ENCODE results near the gene FATE1. TPM values are rescaled to one million over a fixed set of nuclear protein-coding genes. Genes with fewer than 3 reads are reported as not detected.

The FATE1 gene
- total and polyA plus RNA-seq, 2 donors (not counting 1 experiment from before 2014, with no cell fraction given), result not detected

DNA sequence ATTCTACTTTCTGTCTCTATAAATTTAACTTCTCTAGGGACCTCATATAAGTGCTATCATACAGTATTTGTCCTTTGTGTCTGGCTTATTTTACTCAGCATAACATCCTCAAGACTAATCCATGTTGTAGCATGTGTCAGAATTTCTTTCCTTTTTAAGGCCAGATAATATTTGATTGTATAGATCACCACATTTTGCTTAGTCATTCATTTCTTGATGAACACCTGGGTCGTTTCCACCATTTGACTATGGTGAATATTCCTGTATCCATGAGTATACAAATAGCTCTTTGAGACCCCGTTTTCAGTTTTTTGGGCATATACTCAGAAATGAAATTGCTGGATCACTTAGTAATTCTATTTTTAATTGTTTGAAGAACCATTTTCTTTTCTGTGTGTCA is 30.7 kb downstream of the FATE1 start:
- Histone ChIP-seq H3K4me2 (ENCODE audit: extremely low read depth, insufficient read depth, low read length) (no peak overlapping the region), H3K4me3 (replicated peaks in 1 of 4; ENCODE audit: control extremely low read depth in 1 of 4, insufficient read depth in 1 of 4, low read depth in 3 of 4, low read length in 4 of 4) (no peak overlapping the region), H3K79me2 (ENCODE audit: control insufficient read depth, insufficient read depth, low read length) (no peaks in the 10 kb centered on the region), H3K27me3 (ENCODE audit: control insufficient read depth, insufficient read depth, low read length) (no peaks in the 10 kb centered on the region), H2AFZ (ENCODE audit: low read length) (no peak overlapping the region), H3K9me3 (ENCODE audit: control insufficient read depth, insufficient read depth, low read depth, low read length) (no peaks in the 10 kb centered on the region), H3K36me3 (ENCODE audit: control insufficient read depth, insufficient read depth, low read length) (no peaks in the 10 kb centered on the region), H3K4me1 (ENCODE audit: control insufficient read depth, extremely low read depth, insufficient read depth, low read length) (no peaks in the 10 kb centered on the region), H4K20me1 (ENCODE audit: control insufficient read depth, extremely low read depth, insufficient read depth, low read length) (no peaks in the 10 kb centered on the region), H3K27ac (ENCODE audit: insufficient read depth, low read length) (no peak overlapping the region), H3K9ac (ENCODE audit: insufficient read depth, low read length) (no peak overlapping the region)
- TF ChIP-seq EZH2 (IDR thresholded peaks at IDR 0.05; ENCODE audit: low read length, missing control alignments), result no peak
- TF ChIP-seq CTCF (conservative IDR thresholded peaks at IDR 0.05 in 1 of 2, IDR thresholded peaks at IDR 0.05 in 1 of 2; ENCODE audit: low read depth in 1 of 2, low read length in 2 of 2), result no peak
- no peak for DNase-seq (ENCODE audit: low read depth in 2 of 2)

DNA sequence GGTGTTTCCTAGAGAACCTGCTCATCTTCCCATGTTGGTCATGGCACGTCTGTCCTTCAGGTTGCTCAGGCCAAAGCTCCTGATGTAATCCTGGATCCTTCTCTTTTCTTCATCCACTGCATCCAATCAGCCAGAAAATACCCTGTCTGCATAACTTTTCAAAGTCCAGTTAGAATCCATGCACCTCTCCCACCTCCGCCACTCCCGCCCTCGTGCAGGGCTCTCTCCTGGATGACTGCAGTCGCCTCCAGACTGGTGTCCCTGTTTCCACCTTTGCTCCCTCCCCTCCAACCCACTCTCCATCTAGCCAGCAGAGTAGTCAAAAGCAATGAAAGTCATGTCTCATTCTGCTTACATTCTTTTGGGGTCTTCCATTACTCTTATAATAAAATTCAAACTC is 34.7 kb downstream of the FATE1 start:
- Histone ChIP-seq H3K36me3 (ENCODE audit: control insufficient read depth, insufficient read depth, low read length) (no peaks in the 10 kb centered on the region), H3K4me2 (ENCODE audit: extremely low read depth, insufficient read depth, low read length) (no peak overlapping the region), H3K27ac (ENCODE audit: insufficient read depth, low read length) (no peak overlapping the region), H3K9ac (ENCODE audit: insufficient read depth, low read length) (no peak overlapping the region), H3K79me2 (ENCODE audit: control insufficient read depth, insufficient read depth, low read length) (no peaks in the 10 kb centered on the region), H2AFZ (ENCODE audit: low read length) (no peak overlapping the region), H3K4me1 (ENCODE audit: control insufficient read depth, extremely low read depth, insufficient read depth, low read length) (no peaks in the 10 kb centered on the region), H3K27me3 (ENCODE audit: control insufficient read depth, insufficient read depth, low read length) (no peaks in the 10 kb centered on the region), H3K4me3 (replicated peaks in 1 of 4; ENCODE audit: control extremely low read depth in 1 of 4, insufficient read depth in 1 of 4, low read depth in 3 of 4, low read length in 4 of 4) (no peak overlapping the region), H4K20me1 (ENCODE audit: control insufficient read depth, extremely low read depth, insufficient read depth, low read length) (no peaks in the 10 kb centered on the region), H3K9me3 (ENCODE audit: control insufficient read depth, insufficient read depth, low read depth, low read length) (no peaks in the 10 kb centered on the region)
- DNase-seq (ENCODE audit: low read depth in 2 of 2), result no peak
- TF ChIP-seq EZH2 (IDR thresholded peaks at IDR 0.05; ENCODE audit: low read length, missing control alignments) (no peak), CTCF (conservative IDR thresholded peaks at IDR 0.05 in 1 of 2, IDR thresholded peaks at IDR 0.05 in 1 of 2; ENCODE audit: low read depth in 1 of 2, low read length in 2 of 2) (no peak)

- no peak overlapping the region for H2AFZ ChIP-seq (ENCODE audit: low read length)
- no peaks in the 10 kb centered on the region for H3K4me1 ChIP-seq (ENCODE audit: control insufficient read depth, extremely low read depth, insufficient read depth, low read length)
- H3K9me3 ChIP-seq (ENCODE audit: control insufficient read depth, insufficient read depth, low read depth, low read length), result no peaks in the 10 kb centered on the region
- H3K27me3 ChIP-seq (ENCODE audit: control insufficient read depth, insufficient read depth, low read length), result no peaks in the 10 kb centered on the region
- TF ChIP-seq CTCF (conservative IDR thresholded peaks at IDR 0.05 in 1 of 2, IDR thresholded peaks at IDR 0.05 in 1 of 2; ENCODE audit: low read depth in 1 of 2, low read length in 2 of 2) (no peak), EZH2 (IDR thresholded peaks at IDR 0.05; ENCODE audit: low read length, missing control alignments) (no peak)
- no peak overlapping the region for H3K27ac ChIP-seq (ENCODE audit: insufficient read depth, low read length)
- no peak overlapping the region for H3K9ac ChIP-seq (ENCODE audit: insufficient read depth, low read length)
- no peaks in the 10 kb centered on the region for H3K36me3 ChIP-seq (ENCODE audit: control insufficient read depth, insufficient read depth, low read length)
- no peak for DNase-seq (ENCODE audit: low read depth in 2 of 2)
- H4K20me1 ChIP-seq (ENCODE audit: control insufficient read depth, extremely low read depth, insufficient read depth, low read length), result no peaks in the 10 kb centered on the region
- H3K4me2 ChIP-seq (ENCODE audit: extremely low read depth, insufficient read depth, low read length), result no peak overlapping the region
- no peaks in the 10 kb centered on the region for H3K79me2 ChIP-seq (ENCODE audit: control insufficient read depth, insufficient read depth, low read length)
- no peak overlapping the region for H3K4me3 ChIP-seq (replicated peaks in 1 of 4; ENCODE audit: control extremely low read depth in 1 of 4, insufficient read depth in 1 of 4, low read depth in 3 of 4, low read length in 4 of 4)
These were observed 37.0 kb downstream of the FATE1 start for GRCh38 chrX:151752847-151753246.

Measured in fibroblast of lung (primary cell).